HEK293T (cell line): ENCODE results near the gene AKAP14.

Experiments used
- BHLHE40 ChIP-seq: fragments of 450-650 bp; IDR thresholded peaks from 2 replicates; pipeline ENCODE4 v1.6.1; 2016; ENCODE audit warnings: mild to moderate bottlenecking, moderate library complexity, borderline replicate concordance
- ZNF384 ChIP-seq: fragments of 450-650 bp; IDR thresholded peaks from 2 replicates; pipeline ENCODE4 v1.6.1; 2016

GRCh38 chrX:119895843-119896326, at the start of gene AKAP14:
- TF ChIP-seq ZNF384 (no peak), BHLHE40 (no peak)
